ENCODE results near the gene FKBP6.
A peak's percentile ranks its signal among the peaks of the same experiment; 100 is the strongest.
"Not testable (repeated sequence)": the region's sequence is repeated elsewhere in the genome, so short reads cannot be mapped to it uniquely, and the experiment has no call there.

FKBP6 gene

GRCh38 chr7:73395538-73396503 lies 67.9 kb downstream of the FKBP6 start:
- DNase-seq (ENCODE audit: low read depth): no peak

GRCh38 chr7:73397521-73398281 lies 69.7 kb downstream of the FKBP6 start:
- DNase-seq (ENCODE audit: low read depth): no peak

GRCh38 chr7:73399185-73400050 lies 71.5 kb downstream of the FKBP6 start:
- DNase-seq (ENCODE audit: low read depth): peak; percentile 68

GRCh38 chr7:73404860-73405259 lies 76.9 kb downstream of the FKBP6 start:
- not testable (repeated sequence) for DNase-seq (ENCODE audit: low read depth)

Data from fibroblast of the conjunctiva (primary cell).